Heart left ventricle (tissue), 16 donors: Measurements from ENCODE around the gene SDR42E2. TPM values are rescaled to one million over a fixed set of nuclear protein-coding genes. Genes with fewer than 3 reads are reported as not detected.

ENCODE experiments used
- ATAC-seq, 4 donors: fragments of 200-7000 bp; cut with Tn5 transposase; one replicate each; pipeline ENCODE4 v1.9.1; 2020 to 2022; ENCODE audit warnings: moderate library complexity in 4 of 4, mild to moderate bottlenecking in 3 of 4, moderate number of reproducible peaks in 1 of 4
- DNase-seq, 5 donors: peaks; one replicate each; pipeline ENCODE4 v3.0.0-alpha.2; 2020
- H3K27ac ChIP-seq, 12 donors: fragments of 200-600 bp; sonication (generic) in 4 of 12; one replicate each; pipeline versions ENCODE4 v1.5.0 to v1.8.0; 2016 to 2022; ENCODE audit warnings: mild to moderate bottlenecking in 2 of 12
- H3K27me3 ChIP-seq, 9 donors: fragments of 200-600 bp; sonication (generic) in 2 of 9; one replicate each; pipeline versions ENCODE4 v1.5.1 to v1.8.0; 2016 to 2022; ENCODE audit warnings: mild to moderate bottlenecking in 3 of 9
- H3K36me3 ChIP-seq, 9 donors: fragments of 200-600 bp; sonication (generic) in 2 of 9; one replicate each; pipeline versions ENCODE4 v1.5.0 to v1.8.0; 2018 to 2022; ENCODE audit warnings: mild to moderate bottlenecking in 2 of 9
- H3K4me1 ChIP-seq, 12 donors: fragments of 200-600 bp; sonication (generic) in 4 of 12; one replicate each; pipeline versions ENCODE4 v1.5.0 to v1.8.0; 2016 to 2022; ENCODE audit warnings: mild to moderate bottlenecking in 3 of 12
- H3K4me3 ChIP-seq, 12 donors: fragments of 200-600 bp; sonication (generic) in 4 of 12; one replicate each; pipeline versions ENCODE4 v1.5.0 to v1.8.0; 2017 to 2022; ENCODE audit warnings: mild to moderate bottlenecking in 9 of 12, moderate library complexity in 4 of 12
- H3K9me3 ChIP-seq, 12 donors: fragments of 200-600 bp; sonication (generic) in 4 of 12; one replicate each; pipeline versions ENCODE4 v1.5.0 to v1.8.0; 2016 to 2022; ENCODE audit warnings: mild to moderate bottlenecking in 1 of 12
- CTCF ChIP-seq, 12 donors: fragments of 200-600 bp; sonication (generic) in 4 of 12; IDR thresholded peaks; one replicate each; pipeline versions ENCODE4 v1.5.0 to v1.8.0; 2018 to 2022; ENCODE audit warnings: antibody characterized with exemption in 12 of 12, mild to moderate bottlenecking in 5 of 12
- POLR2A ChIP-seq, 2 donors: fragments of 450-650 bp; IDR thresholded peaks; one replicate each; pipeline ENCODE4 v1.6.1; 2017; ENCODE audit warnings: antibody characterized with exemption in 2 of 2, mild to moderate bottlenecking in 2 of 2, moderate library complexity in 2 of 2
- WGBS, 4 donors: extraction: QIAGEN DNeasy Blood & Tissue Kit in 2 of 4; methylation state at CpG; one replicate each; pipeline versions ENCODE4 v1.1.5 to v1.1.7; 2013 to 2018; 5-methylcytosine and 5-hydroxymethylcytosine counted together
- intact Hi-C, 10 donors: fragments of 100-400 bp; cut with DNase I; formaldehyde crosslinking; loops; one replicate each; pipeline versions ENCODE4 v1.11.1 to v1.14.2; 2022
- polyA plus RNA-seq, 2 donors: library from polyadenylated mRNA; stranded (reverse); fragments of 200-250 nt; gene quantifications; one replicate each; pipeline ENCODE4 v1.2.3, GENCODE V29; 2013
- total RNA-seq, 9 donors: library from RNA; depleted of rRNA in 2 of 9; stranded (reverse); fragments of >200 nt in 2 of 9; fragmentation: NEBNext Ultra II Directional in 3 of 9; extraction: Animal tissue kit (Norgen Biotek cat#: 25700) in 3 of 9; gene quantifications; one replicate each; pipeline versions ENCODE4 v1.1.0 to v1.2.4, GENCODE V29; 2016 to 2023
- donor health status: ischemic (EF 13 %, LVEDD 7.1; RV severe dilation, severe dysfunction).
- donor health status: healthy with polysubstance abuse.
- donor health status: DM: no; HTN: yes; CAD: no.
- donor health status: DM: no; HTN: no; CAD: no.
- donor health status: ischemic (EF 25% LVEDD 6.9; RV normal size, moderate dysfunction).
- donor health status: ischemic (EF 25% LVEDD 5.7; RV mildly dilated, moderate dysfunction).
- donor health status: healthy.
- donor health status: DM: yes; HTN: yes; CAD: no.
- donor health status: ischemic (EF 35%, LVEDD 5.7; RV mildly dilated, moderate dysfunction).
- donor health status: nonischemic (EF 11% LVEDD 7.7; RV severe dilation, severe dysfunction).
- donor health status: DM: yes; HTN: yes; CAD: no.
- donor health status: PGD.
- donor health status: ischemic (EF 29% LVEDD 5.4; RV normal size, mild dysfunction).
- donor health status: nonischemic (EF 23%, LVEDD 6.1; RV moderate dilation, normal function).

Gene SDR42E2
- total and polyA plus RNA-seq, 11 donors: not detected

GRCh38 chr16:22213236-22213635 is 50.9 kb downstream of the SDR42E2 start:
- ATAC-seq (no peak), DNase-seq (no peak)
- intact Hi-C loops: loop anchor here in 1 of 10 donors (5.0 kb wide), 1 partner anchor 74 kb away; no protein-coding TSS in a partner anchor
- Histone ChIP-seq H3K27me3 (no peaks in the 10 kb centered on the region), H3K9me3 (peaks cover 0 to 6% (median 0%) of the 10 kb centered on the region in 12 donors), H3K4me3 (no peak overlapping the region), H3K4me1 (peaks cover 0 to 48% (median 14%) of the 10 kb centered on the region in 12 donors), H3K36me3 (peaks cover 0 to 32% (median 0%) of the 10 kb centered on the region in 9 donors), H3K27ac (peak overlapping the region in 1 of 12 donors; percentile 86)
- WGBS, 4 donors: 44 to 88% (median 64%) methylated on average over 4 of the region's 4 CpGs
- TF ChIP-seq POLR2A (IDR thresholded peaks at IDR 0.05) (no peak), CTCF (IDR thresholded peaks at IDR 0.05) (no peak)

GRCh38 chr16:22213801-22214200 is 51.5 kb downstream of the SDR42E2 start:
- no peak overlapping the region for H3K4me3 ChIP-seq
- TF ChIP-seq POLR2A (IDR thresholded peaks at IDR 0.05) (no peak), CTCF (IDR thresholded peaks at IDR 0.05) (no peak)
- H3K4me1 ChIP-seq: peaks cover 0 to 48% (median 19%) of the 10 kb centered on the region in 12 donors
- 97 to 100% (median 98%) methylated on average over 3 of the region's 3 CpGs for WGBS, 4 donors
- ATAC-seq (no peak), DNase-seq (peak in 1 of 5 donors; percentile 4)
- peak overlapping the region in 1 of 12 donors; percentile 86 for H3K27ac ChIP-seq
- peaks cover 0 to 32% (median 0%) of the 10 kb centered on the region in 9 donors for H3K36me3 ChIP-seq
- intact Hi-C loops: loop anchor here in 1 of 10 donors (5.0 kb wide), 1 partner anchor 74 kb away; no protein-coding TSS in a partner anchor
- H3K9me3 ChIP-seq: peaks cover 0 to 6% (median 0%) of the 10 kb centered on the region in 12 donors
- no peaks in the 10 kb centered on the region for H3K27me3 ChIP-seq

- 48 to 98% (median 97%) methylated on average over 2 of the region's 2 CpGs for WGBS, 4 donors
- Histone ChIP-seq H3K27me3 (no peaks in the 10 kb centered on the region), H3K4me1 (peaks cover 0 to 48% (median 23%) of the 10 kb centered on the region in 12 donors), H3K27ac (peak overlapping the region in 1 of 12 donors; percentile 86), H3K4me3 (no peak overlapping the region), H3K36me3 (peaks cover 0 to 32% (median 0%) of the 10 kb centered on the region in 9 donors), H3K9me3 (peaks cover 0 to 6% (median 0%) of the 10 kb centered on the region in 12 donors)
- intact Hi-C loops: loop anchor here in 1 of 10 donors (5.0 kb wide), 1 partner anchor 73 kb away; no protein-coding TSS in a partner anchor
- no peak for DNase-seq
- no peak for TF ChIP-seq POLR2A (IDR thresholded peaks at IDR 0.05)
- TF ChIP-seq CTCF (IDR thresholded peaks at IDR 0.05): no peak
- no peak for ATAC-seq
Measured at GRCh38 chr16:22214402-22214801, 52.1 kb downstream of the SDR42E2 start.

- 81 to 87% (median 86%) methylated on average over 3 of the region's 3 CpGs for WGBS, 4 donors
- peaks cover 0 to 6% (median 0%) of the 10 kb centered on the region in 12 donors for H3K9me3 ChIP-seq
- H3K4me1 ChIP-seq: peaks cover 0 to 50% (median 25%) of the 10 kb centered on the region in 12 donors
- intact Hi-C loops: loop anchor here in 2 of 10 donors (5.0 kb wide), 2 partner anchors 72 to 77 kb away; no protein-coding TSS in a partner anchor
- ATAC-seq (no peak), DNase-seq (peak in 1 of 5 donors; percentile 1)
- TF ChIP-seq CTCF (IDR thresholded peaks at IDR 0.05): no peak
- peaks cover 0 to 32% (median 0%) of the 10 kb centered on the region in 9 donors for H3K36me3 ChIP-seq
- H3K27ac ChIP-seq: no peak overlapping the region
- H3K4me3 ChIP-seq: no peak overlapping the region
- no peaks in the 10 kb centered on the region for H3K27me3 ChIP-seq
Measured at GRCh38 chr16:22214889-22215288, 52.6 kb downstream of the SDR42E2 start.
